HG03045 (cell line): ENCODE measurements around the gene CAPNS1.
A peak's percentile ranks its signal among the peaks of the same experiment; 100 is the strongest.
"Not testable (repeated sequence)": the region's sequence is repeated elsewhere in the genome, so short reads cannot be mapped to it uniquely, and the experiment has no call there.

ENCODE experiments used
- ATAC-seq: cut with Tn5 transposase; IDR thresholded peaks from one replicate; pipeline ENCODE4 v1.9.1; 2021; ENCODE audit warnings: mild to moderate bottlenecking, moderate library complexity; ENCODE audit not compliant: unreplicated experiment

The CAPNS1 gene

DNA sequence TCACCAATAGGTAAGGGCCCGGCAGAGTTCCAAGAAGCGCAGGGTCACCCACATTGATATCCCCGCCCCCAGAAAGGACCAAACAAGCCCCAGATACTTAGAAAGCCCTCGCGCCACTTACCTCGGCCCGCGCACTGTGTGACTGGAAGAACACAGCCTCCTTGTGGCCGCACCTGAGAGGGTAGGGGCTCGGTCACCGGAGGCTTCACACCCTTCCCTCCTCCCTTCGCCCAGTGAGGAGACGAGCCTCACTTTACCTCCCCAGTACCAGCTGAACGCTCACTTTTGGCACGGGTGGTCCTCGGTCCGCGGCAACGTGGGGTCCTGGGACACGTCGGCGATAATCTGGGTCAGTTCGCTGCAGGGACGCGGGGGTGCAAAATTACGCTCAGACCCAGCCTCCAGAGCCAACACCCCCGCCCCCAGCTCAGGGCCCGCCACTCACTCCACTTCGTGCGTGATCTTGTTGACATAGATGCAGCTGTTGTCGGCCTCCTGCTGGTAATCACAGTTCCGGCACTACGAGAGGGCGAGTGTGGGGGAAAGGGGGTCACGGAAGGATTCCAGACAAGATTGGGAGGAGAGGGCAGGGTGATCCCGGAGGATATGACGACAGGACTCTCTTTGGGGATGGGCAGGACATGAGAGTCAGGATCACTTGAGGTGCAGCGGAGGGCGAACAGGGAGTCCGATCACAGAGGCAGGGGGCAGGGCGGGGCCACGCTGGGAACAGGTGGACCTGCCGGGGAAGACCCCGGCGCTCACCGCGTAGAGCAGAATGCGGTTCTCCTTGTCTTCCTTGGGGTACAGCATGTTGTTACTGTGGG, 25.8 kb upstream of the CAPNS1 start:
- ATAC-seq = peak; percentile 0

DNA sequence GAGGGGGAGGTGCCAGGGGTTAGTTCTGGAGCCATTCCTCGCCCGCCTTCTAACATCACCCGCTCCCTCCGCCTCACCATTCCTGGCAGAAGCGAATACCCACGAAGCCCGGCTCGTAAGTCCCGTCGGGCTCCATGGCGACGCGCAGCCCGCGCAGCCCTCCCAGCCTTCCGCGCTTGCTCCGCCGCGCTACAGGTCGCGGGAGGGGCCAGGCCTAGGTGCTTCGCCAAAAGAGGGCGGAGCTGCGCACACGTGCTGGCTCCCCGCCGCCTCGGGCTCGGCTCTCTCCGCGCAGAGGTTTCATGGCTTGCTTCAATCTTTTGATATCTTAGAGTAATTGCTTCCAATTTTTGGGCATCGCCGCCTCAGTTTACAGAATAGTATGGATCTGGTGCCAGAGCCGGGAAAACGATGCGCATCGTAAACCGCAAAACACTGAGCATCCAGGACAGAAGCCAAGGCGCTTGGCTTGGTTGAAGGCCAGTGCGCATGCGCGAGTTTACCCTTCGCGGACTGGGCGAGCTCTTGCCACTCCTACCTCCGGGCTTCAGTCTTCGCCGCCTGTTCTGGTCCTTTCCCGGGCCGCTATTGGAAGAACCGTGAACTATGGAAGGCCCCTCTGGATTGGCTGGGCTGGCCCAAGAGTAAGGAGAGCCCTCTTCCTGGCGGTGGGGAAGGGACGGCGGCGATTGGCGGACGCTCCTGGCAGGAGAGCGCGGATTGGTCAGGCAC, 25.0 kb upstream of the CAPNS1 start, which contains the start of gene POLR2I:
Gene POLR2I, minus strand, starts transcription at position 155 of the 732 bp plus-strand sequence. Its CDS starts 19 bp downstream, at position 136.
- peak; percentile 88 for ATAC-seq

DNA sequence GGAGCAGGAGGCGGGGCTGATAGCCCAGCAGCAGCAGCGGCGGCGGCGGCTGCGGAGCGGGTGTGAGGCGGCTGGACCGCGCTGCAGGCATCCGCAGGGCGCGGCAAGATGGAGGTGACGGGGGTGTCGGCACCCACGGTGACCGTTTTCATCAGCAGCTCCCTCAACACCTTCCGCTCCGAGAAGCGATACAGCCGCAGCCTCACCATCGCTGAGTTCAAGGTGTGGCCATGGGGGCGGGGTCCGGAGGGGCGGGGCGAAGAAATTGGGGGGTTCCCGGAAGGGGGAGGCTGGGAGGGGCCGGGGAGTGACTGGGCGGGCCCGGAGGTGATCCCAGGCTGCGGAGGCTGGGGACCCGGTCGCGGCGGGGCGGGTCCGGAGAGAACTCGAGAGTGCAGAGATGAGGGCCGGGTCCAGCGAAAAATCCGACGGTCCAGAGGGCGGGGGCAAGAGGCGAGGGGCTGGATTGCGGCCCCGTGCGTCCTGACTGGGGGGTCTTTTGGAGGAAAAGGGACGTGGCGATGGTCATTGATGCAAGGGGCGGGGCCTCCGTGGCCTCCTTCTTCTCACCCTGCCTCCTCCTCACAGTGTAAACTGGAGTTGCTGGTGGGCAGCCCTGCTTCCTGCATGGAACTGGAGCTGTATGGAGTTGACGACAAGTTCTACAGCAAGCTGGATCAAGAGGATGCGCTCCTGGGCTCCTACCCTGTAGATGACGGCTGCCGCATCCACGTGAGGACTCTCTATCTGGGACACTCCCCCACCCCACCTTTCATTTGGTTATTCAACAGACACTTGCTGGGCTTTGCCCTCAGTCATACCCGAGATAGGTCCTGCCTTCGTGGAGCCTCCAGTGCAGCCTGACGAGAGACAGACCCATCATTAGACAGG, 24.2 kb upstream of the CAPNS1 start, which contains the start of gene TBCB:
Gene TBCB, plus strand, starts transcription at position 16 of the 891 bp plus-strand sequence. Its CDS starts 93 bp downstream, at position 109.
- ATAC-seq = peak; percentile 22

DNA sequence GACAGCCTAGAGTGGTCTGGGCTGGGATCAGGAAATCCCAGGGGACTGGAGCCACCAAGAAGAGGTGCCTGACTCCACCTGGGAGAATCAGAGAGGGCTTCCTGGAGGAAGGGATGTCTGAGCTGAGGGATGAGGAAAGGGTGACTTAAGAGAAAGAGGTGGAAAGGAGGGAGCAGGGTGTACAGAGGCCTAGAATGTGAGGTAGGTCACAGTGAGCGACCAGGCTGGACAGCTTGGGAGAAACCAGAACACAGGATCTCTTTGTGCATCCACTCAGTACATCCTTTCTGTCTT, 23.6 kb upstream of the CAPNS1 start:
- ATAC-seq = no peak

DNA sequence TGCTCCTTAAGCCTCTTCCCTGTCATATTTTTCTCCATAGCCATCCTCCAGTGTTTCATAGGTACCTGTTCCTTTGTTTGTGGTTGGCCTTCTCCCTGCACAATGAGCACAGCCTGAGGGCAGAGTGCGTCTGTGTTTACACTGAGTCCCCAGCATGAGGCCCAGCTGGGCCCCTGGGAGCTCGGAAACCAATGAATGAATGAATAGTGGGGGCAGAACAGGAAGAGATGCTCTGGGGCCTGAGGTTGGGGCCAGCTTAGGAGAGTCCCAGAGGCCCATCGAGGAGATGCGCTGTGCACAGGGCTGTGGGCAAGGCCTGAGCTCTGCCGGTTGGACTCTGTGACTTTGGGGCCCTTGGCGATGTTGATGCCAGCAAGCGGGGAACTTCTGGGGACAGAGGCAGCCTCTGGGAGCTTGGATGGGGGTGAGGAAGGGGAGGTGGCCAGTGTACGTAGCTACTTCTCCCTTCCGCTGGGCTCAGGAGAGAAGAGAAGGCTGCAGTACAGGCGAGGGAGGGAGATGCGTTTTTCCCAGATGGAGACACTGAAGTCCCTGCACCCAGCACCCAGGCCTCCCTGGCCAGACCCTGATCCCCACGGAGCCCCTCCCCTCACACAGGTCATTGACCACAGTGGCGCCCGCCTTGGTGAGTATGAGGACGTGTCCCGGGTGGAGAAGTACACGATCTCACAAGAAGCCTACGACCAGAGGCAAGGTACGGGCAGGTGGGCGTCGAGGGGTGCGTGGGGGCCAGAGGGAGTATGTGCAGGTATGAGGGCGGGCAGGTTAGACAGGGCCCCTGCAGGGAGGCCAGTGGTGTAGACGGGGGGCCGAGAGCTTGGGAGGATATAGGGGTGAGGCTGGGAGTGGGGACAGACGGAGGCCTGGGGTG, 19.5 kb upstream of the CAPNS1 start:
- ATAC-seq = no peak

GRCh38 chr19:36120984-36121358, 18.9 kb upstream of the CAPNS1 start:
- no peak for ATAC-seq

DNA sequence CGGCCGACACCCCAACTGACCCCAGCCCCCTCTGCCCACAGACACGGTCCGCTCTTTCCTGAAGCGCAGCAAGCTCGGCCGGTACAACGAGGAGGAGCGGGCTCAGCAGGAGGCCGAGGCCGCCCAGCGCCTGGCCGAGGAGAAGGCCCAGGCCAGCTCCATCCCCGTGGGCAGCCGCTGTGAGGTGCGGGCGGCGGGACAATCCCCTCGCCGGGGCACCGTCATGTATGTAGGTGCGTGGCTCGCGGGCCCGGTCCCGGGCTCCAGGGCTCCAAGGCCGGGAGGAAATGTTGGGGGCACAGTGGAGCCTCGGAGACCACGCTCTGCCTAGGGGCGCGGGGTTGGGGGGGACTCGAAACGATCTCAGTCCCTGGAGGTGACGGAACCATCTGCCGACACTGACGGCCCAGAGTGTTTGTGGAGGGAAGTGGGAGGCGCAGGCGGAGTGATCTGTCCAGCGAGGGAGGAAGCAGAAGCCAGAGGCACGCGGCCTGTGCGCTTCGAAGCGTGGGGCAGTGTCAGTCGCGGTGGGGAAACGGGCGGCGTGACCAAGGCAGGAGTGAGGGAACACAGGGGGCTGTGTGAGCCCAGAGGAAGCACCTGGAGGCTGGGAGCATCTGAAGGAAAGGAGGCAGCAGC, 18.3 kb upstream of the CAPNS1 start:
- ATAC-seq = no peak

GRCh38 chr19:36125557-36125956, 14.3 kb upstream of the CAPNS1 start:
- no peak for ATAC-seq

- ATAC-seq = no peak
Observed at GRCh38 chr19:36128392-36128736, 11.5 kb upstream of the CAPNS1 start.

DNA sequence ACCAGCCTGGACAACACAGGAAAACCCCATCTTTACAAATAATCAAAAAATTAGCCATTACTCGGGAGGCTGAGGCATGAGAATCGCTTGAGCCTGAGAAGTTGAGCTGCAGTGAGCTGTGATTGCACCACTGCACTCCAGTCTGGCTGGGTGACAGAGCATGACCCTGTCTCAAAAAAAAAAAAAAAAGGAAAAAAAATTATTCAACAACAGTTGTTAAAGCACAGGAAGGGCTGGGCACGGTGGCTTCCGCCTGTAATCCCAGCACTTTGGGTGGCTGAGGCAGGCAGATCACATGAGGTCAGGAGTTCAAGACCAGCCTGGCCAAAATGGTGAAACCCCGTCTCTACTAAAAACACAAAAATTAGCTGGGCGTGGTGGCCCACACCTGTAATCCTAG, 8.6 kb upstream of the CAPNS1 start:
- not testable (repeated sequence) for ATAC-seq

- not testable (repeated sequence) for ATAC-seq
Observed at GRCh38 chr19:36134867-36135266, 5.0 kb upstream of the CAPNS1 start.

DNA sequence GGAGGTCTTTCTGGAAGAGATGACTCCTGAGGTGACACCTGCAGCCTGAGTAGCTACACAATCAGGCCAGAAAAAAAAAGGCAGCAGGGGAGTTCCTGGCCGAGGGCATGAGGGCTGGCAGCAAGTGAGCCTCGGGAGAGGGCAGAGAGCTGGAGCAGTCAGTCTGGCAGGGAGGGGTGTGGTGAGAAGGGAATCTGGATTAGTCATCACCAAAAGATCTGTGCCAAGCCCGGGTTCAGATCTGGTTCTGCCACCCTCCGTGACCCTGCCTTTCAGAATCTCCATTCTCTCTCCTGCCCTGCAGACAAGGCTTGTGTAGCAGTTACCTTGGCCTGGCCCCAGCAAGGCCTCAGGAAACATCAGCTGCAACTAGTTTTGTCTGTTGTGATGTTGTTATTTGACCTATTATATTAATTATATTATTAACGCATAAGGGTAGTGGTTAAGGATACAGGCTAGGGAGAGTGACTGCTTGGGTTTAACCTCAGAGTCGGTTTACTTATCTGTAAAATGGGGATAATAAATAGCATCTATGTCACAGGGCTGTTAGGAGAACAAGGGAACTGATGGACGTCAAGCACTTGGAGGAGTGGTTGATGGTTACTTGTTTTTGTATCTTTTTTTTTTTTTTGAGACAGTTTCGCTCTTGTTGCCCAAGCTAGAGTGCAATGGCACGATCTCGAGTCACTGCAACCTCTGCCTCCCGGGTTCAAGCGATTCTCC, 2.7 kb upstream of the CAPNS1 start:
- no peak for ATAC-seq

DNA sequence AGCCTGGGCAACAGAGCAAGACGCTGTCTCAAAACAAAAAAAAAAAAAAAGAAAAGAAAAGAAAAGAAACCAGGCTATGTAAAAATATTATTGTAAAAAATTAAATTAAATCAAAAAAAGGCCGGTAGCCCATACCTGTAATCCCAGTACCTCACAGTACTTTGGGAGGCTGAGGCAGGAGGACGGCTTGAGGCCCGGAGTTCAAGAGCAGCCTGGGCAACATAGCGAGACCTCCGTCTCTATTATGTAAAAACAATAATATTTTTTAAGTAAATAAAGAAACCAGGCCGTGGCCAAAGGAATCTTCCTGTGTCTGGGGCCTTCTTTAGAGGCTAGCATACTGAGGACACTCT, 770 bp upstream of the CAPNS1 start:
- ATAC-seq = no peak

- ATAC-seq = peak; percentile 2
Observed at GRCh38 chr19:36140304-36141038, 605 bp downstream of the CAPNS1 start.

- ATAC-seq = peak; percentile 46
Observed at GRCh38 chr19:36141039-36141927, 1.4 kb downstream of the CAPNS1 start.

- ATAC-seq = no peak
Observed at GRCh38 chr19:36142046-36142445, 2.2 kb downstream of the CAPNS1 start.

GRCh38 chr19:36142496-36142895, 2.6 kb downstream of the CAPNS1 start:
- ATAC-seq = no peak

- no peak for ATAC-seq
Observed at GRCh38 chr19:36144624-36145023, 4.8 kb downstream of the CAPNS1 start.
